Mammary epithelial cell (primary cell): ENCODE measurements around the gene LTBP2.

Experiments
- CTCF ChIP-seq, 2 donors: IDR thresholded peaks in 1 of 2; conservative IDR thresholded peaks in 1 of 2; 2 replicates each; pipeline ENCODE4 v1.5.1; 2011 to 2012; ENCODE audit warnings: inconsistent platforms in 2 of 2, low read length in 2 of 2, mild to moderate bottlenecking in 2 of 2, control low read depth in 1 of 2, low read depth in 1 of 2; ENCODE audit not compliant: insufficient read depth in 1 of 2; ENCODE audit errors: extremely low read depth in 1 of 2
- EZH2 ChIP-seq: IDR thresholded peaks from 2 replicates; pipeline ENCODE4 v1.6.1; 2012; ENCODE audit warnings: low read length, inconsistent platforms, borderline replicate concordance

- TF ChIP-seq CTCF (conservative IDR thresholded peaks at IDR 0.05 in 1 of 2, IDR thresholded peaks at IDR 0.05 in 1 of 2; ENCODE audit: extremely low read depth in 1 of 2, insufficient read depth in 1 of 2, low read depth in 1 of 2, low read length in 2 of 2) (no peak), EZH2 (no peak)
Measured at GRCh38 chr14:74522740-74523139, 89.3 kb downstream of the LTBP2 start.
